Prostate gland (tissue), 2 donors: ENCODE measurements around the gene MCC.

Experiments used
- CTCF ChIP-seq, 4 experiments: fragments of 200-600 bp in 2 of 4; fragments of 450-650 bp in 2 of 4; sonication (generic) in 2 of 4; IDR thresholded peaks; 1 replicate in 3 of 4; 2 replicates in 1 of 4; pipeline ENCODE4 v1.5.1; 2016 to 2019; ENCODE audit warnings: antibody characterized with exemption in 4 of 4, mild to moderate bottlenecking in 2 of 4, moderate library complexity in 2 of 4
- POLR2A ChIP-seq: fragments of 450-650 bp; IDR thresholded peaks from one replicate; pipeline ENCODE4 v1.6.1; 2016; ENCODE audit warnings: antibody characterized with exemption, mild to moderate bottlenecking
- POLR2AphosphoS5 ChIP-seq: sonication (generic); formaldehyde crosslinking; IDR thresholded peaks from one replicate; pipeline ENCODE4 v1.6.1; 2017; ENCODE audit warnings: antibody characterized with exemption

- TF ChIP-seq CTCF (IDR thresholded peaks at IDR 0.05) (no peak), POLR2A (no peak), POLR2AphosphoS5 (no peak)
Measured at GRCh38 chr5:113025596-113025995, 462.7 kb downstream of the MCC start.
